HepG2 (cell line): ENCODE data around the gene CLRN3. TPM values are rescaled to one million over a fixed set of nuclear protein-coding genes. Genes with fewer than 3 reads are reported as not detected.

Source experiments
- SKI ChIP-seq: fragments of 450-650 bp; IDR thresholded peaks from one replicate; pipeline ENCODE4 v1.6.1; 2018; ENCODE audit warnings: mild to moderate bottlenecking; ENCODE audit not compliant: partially characterized antibody
- ZNF253 ChIP-seq: sonication (generic); formaldehyde crosslinking; IDR thresholded peaks from 2 replicates; pipeline ENCODE4 v1.8.0; 2022; ENCODE audit warnings: mild to moderate bottlenecking, missing genetic modification reagents, borderline replicate concordance
- ZNF407 ChIP-seq: sonication (generic); formaldehyde crosslinking; IDR thresholded peaks from one replicate; pipeline ENCODE4 v1.5.1; 2020; ENCODE audit warnings: mild to moderate bottlenecking, missing genetic modification reagents; ENCODE audit errors: not compliant biosample characterization
- ZNF562 ChIP-seq: sonication (generic); formaldehyde crosslinking; IDR thresholded peaks from 2 replicates; pipeline ENCODE4 v1.8.0; 2022; ENCODE audit warnings: missing genetic modification reagents, borderline replicate concordance
- ZNF644 ChIP-seq: IDR thresholded peaks from 2 replicates; pipeline ENCODE4 v1.6.1; 2016; ENCODE audit warnings: low read depth
- polyA plus RNA-seq, 8 experiments: library from polyadenylated mRNA; depleted of rRNA in 3 of 8; stranded (reverse) in 7 of 8; unstranded in 1 of 8; fragments of >200 nt; fragmentation: Illumina TruSeq in 4 of 8; extraction: Trizol in 4 of 8; gene quantifications; 2 replicates each; pipeline versions ENCODE4 v1.2.1 to v1.2.3, GENCODE V29; 2011 to 2016; ENCODE audit warnings: low read depth in 4 of 8, missing spikeins in 1 of 8, mixed read lengths in 1 of 8; ENCODE audit not compliant: insufficient read depth in 1 of 8
- total RNA-seq, 5 experiments: library from RNA; depleted of rRNA; stranded (reverse); fragments of >200 nt; fragmentation: Illumina TruSeq; extraction: Trizol; gene quantifications; 2 replicates each; pipeline ENCODE4 v1.2.3, GENCODE V29; 2016; ENCODE audit warnings: low read depth in 1 of 5

Gene CLRN3
- total and polyA plus RNA-seq, 2 of the 13 experiments (the other 11 are each of a cell fraction or from before 2014, with no cell fraction given): not detected

GRCh38 chr10:127919418-127920271, 26.9 kb upstream of the CLRN3 start (continued):
- TF ChIP-seq ZNF407 (no peak), ZNF562 (CRISPR knock-in tag) (no peak), SKI (no peak), ZNF253 (no peak), ZNF644 (CRISPR knock-in tag) (no peak)
